ENCODE measurements around the gene SORCS3. TPM values are rescaled to one million over a fixed set of nuclear protein-coding genes. Genes with fewer than 3 reads are reported as not detected.

SORCS3 gene
- total and polyA plus RNA-seq, 2 donors (not counting 1 experiment from before 2014, with no cell fraction given), result not detected

DNA sequence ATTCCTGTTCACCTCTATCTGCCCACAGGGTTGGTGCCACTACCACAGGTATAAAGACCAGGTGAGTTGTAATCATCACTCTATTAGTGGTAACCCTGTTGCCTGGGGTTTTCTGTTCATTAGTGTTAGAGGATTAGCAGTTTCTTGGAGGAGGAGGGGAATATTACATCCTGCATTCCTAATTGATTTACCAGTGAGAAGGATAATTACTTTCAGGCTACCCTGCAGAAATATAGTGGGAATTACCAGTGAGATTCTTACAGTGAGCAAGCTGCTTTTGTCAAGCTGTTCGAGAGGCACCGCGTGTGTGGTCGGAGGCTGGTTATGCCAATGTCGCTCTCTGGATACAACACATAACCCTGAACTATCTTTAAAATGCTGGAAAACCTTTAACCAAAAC lies 280.7 kb downstream of the SORCS3 start:
- WGBS (ENCODE audit: insufficient coverage), result 100% methylated on average over 1 of the region's 5 CpGs
- TF ChIP-seq, protein P1, sequence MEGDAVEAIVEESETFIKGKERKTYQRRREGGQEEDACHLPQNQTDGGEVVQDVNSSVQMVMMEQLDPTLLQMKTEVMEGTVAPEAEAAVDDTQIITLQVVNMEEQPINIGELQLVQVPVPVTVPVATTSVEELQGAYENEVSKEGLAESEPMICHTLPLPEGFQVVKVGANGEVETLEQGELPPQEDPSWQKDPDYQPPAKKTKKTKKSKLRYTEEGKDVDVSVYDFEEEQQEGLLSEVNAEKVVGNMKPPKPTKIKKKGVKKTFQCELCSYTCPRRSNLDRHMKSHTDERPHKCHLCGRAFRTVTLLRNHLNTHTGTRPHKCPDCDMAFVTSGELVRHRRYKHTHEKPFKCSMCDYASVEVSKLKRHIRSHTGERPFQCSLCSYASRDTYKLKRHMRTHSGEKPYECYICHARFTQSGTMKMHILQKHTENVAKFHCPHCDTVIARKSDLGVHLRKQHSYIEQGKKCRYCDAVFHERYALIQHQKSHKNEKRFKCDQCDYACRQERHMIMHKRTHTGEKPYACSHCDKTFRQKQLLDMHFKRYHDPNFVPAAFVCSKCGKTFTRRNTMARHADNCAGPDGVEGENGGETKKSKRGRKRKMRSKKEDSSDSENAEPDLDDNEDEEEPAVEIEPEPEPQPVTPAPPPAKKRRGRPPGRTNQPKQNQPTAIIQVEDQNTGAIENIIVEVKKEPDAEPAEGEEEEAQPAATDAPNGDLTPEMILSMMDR (IDR thresholded peaks at IDR 0.05), result no peak
- TF ChIP-seq EZH2 (IDR thresholded peaks at IDR 0.05; ENCODE audit: borderline replicate concordance, insufficient read depth, low read depth, low read length, poor library complexity, severe bottlenecking), result no peak
- H3K9me3 ChIP-seq (ENCODE audit: control extremely low read depth in 1 of 3, control insufficient read depth in 2 of 3, insufficient read depth in 1 of 3, low read length in 2 of 3), result no peaks in the 10 kb centered on the region
- intact Hi-C loops (cut with micrococcal nuclease), result loop anchor here (10.0 kb wide), 1 partner anchor 1207 kb away; no protein-coding TSS in a partner anchor
- no peaks in the 10 kb centered on the region for H3K36me3 ChIP-seq (replicated peaks in 1 of 2; ENCODE audit: control extremely low read depth in 1 of 2, control insufficient read depth in 1 of 2, extremely low read depth in 1 of 2, insufficient read depth in 2 of 2, low read length in 1 of 2)
- H3K79me2 ChIP-seq (ENCODE audit: control insufficient read depth, insufficient read depth, low read length), result no peaks in the 10 kb centered on the region
- Mint-ChIP-seq H3K4me1 (no peaks in the 10 kb centered on the region), H3K27ac (no peak overlapping the region), H3K9me3 (ENCODE audit: insufficient read depth) (no peaks in the 10 kb centered on the region), H3K4me3 (no peak overlapping the region), H3K27me3 (no peaks in the 10 kb centered on the region)
- H3K4me1 ChIP-seq (ENCODE audit: control insufficient read depth in 2 of 2, insufficient read depth in 2 of 2, low read length in 2 of 2), result no peaks in the 10 kb centered on the region
- no peaks in the 10 kb centered on the region for H3K27me3 ChIP-seq (replicated peaks in 1 of 4; ENCODE audit: control extremely low read depth in 1 of 4, control insufficient read depth in 3 of 4, insufficient read depth in 4 of 4, low read length in 3 of 4)
- CTCF ChIA-PET, result no interaction called here
- H3K27ac ChIP-seq (ENCODE audit: low read length in 2 of 2), result no peak overlapping the region
- POLR2A ChIA-PET, result no interaction called here
- H3K4me2 ChIP-seq (replicated peaks; ENCODE audit: low read depth, low read length, poor library complexity, severe bottlenecking), result no peak overlapping the region
- H3K4me3 ChIP-seq (ENCODE audit: control extremely low read depth in 1 of 5, extremely low read depth in 1 of 5, insufficient read depth in 1 of 5, low read depth in 2 of 5, low read length in 4 of 5), result no peak overlapping the region
- DNase-seq (no peak), ATAC-seq (ENCODE audit: low read depth) (no peak)
- H2AFZ ChIP-seq (ENCODE audit: insufficient read depth, low read depth, low read length, poor library complexity, severe bottlenecking), result no peak overlapping the region
- no peak overlapping the region for H3K9ac ChIP-seq (ENCODE audit: low read length)
- no peaks in the 10 kb centered on the region for H4K20me1 ChIP-seq (ENCODE audit: control insufficient read depth, insufficient read depth, low read length, poor library complexity, severe bottlenecking)

DNA sequence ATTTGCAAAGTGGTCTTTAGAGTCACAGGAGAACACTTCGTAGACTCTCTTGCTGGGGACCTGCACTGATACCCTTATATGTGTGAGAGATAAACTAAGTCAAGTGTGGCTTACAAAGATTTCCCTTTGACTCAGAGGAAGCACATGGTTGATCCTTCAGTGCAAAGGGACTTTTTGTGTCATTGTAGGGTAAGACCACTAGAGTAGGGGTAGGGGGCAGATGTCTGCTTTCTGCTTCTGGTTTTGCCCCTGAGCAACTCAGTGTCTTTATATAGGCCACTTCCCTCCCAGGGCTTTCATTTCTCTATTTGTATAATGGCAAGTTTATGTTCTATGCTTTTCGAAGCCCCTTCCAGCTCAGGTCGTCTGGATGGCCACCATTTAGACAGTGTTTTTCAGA lies 281.7 kb downstream of the SORCS3 start:
- Mint-ChIP-seq H3K27me3 (no peaks in the 10 kb centered on the region), H3K27ac (no peak overlapping the region), H3K4me3 (no peak overlapping the region), H3K9me3 (ENCODE audit: insufficient read depth) (no peaks in the 10 kb centered on the region), H3K4me1 (no peaks in the 10 kb centered on the region)
- no peaks in the 10 kb centered on the region for H3K4me1 ChIP-seq (ENCODE audit: control insufficient read depth in 2 of 2, insufficient read depth in 2 of 2, low read length in 2 of 2)
- ChIA-PET POLR2A (no interaction called here), CTCF (no interaction called here)
- no peak overlapping the region for H3K9ac ChIP-seq (ENCODE audit: low read length)
- H3K27me3 ChIP-seq (replicated peaks in 1 of 4; ENCODE audit: control extremely low read depth in 1 of 4, control insufficient read depth in 3 of 4, insufficient read depth in 4 of 4, low read length in 3 of 4), result no peaks in the 10 kb centered on the region
- WGBS (ENCODE audit: insufficient coverage), result 66% methylated on average over 3 of the region's 3 CpGs
- H3K27ac ChIP-seq (ENCODE audit: low read length in 2 of 2), result no peak overlapping the region
- H2AFZ ChIP-seq (ENCODE audit: insufficient read depth, low read depth, low read length, poor library complexity, severe bottlenecking), result no peak overlapping the region
- DNase-seq, result no peak
- no peaks in the 10 kb centered on the region for H3K9me3 ChIP-seq (ENCODE audit: control extremely low read depth in 1 of 3, control insufficient read depth in 2 of 3, insufficient read depth in 1 of 3, low read length in 2 of 3)
- no peak overlapping the region for H3K4me3 ChIP-seq (ENCODE audit: control extremely low read depth in 1 of 5, extremely low read depth in 1 of 5, insufficient read depth in 1 of 5, low read depth in 2 of 5, low read length in 4 of 5)
- no peaks in the 10 kb centered on the region for H4K20me1 ChIP-seq (ENCODE audit: control insufficient read depth, insufficient read depth, low read length, poor library complexity, severe bottlenecking)
- no peaks in the 10 kb centered on the region for H3K36me3 ChIP-seq (replicated peaks in 1 of 2; ENCODE audit: control extremely low read depth in 1 of 2, control insufficient read depth in 1 of 2, extremely low read depth in 1 of 2, insufficient read depth in 2 of 2, low read length in 1 of 2)
- H3K4me2 ChIP-seq (replicated peaks; ENCODE audit: low read depth, low read length, poor library complexity, severe bottlenecking), result no peak overlapping the region
- H3K79me2 ChIP-seq (ENCODE audit: control insufficient read depth, insufficient read depth, low read length), result no peaks in the 10 kb centered on the region
- TF ChIP-seq, protein P1 (IDR thresholded peaks at IDR 0.05), result no peak
- TF ChIP-seq EZH2 (IDR thresholded peaks at IDR 0.05; ENCODE audit: borderline replicate concordance, insufficient read depth, low read depth, low read length, poor library complexity, severe bottlenecking), result no peak
- ATAC-seq (ENCODE audit: low read depth), result no peak
- intact Hi-C loops (cut with micrococcal nuclease), result loop anchor here (10.0 kb wide), 1 partner anchor 1208 kb away; no protein-coding TSS in a partner anchor

Measured in B cell (primary cell).